Skeletal muscle tissue (tissue), 4 donors: ENCODE results near the gene PAPLN. TPM values are rescaled to one million over a fixed set of nuclear protein-coding genes. Genes with fewer than 3 reads are reported as not detected.

ENCODE experiments used
- H3K27ac ChIP-seq: one replicate; pipeline ENCODE4 v1.7.0; 2013; ENCODE audit warnings: mild to moderate bottlenecking, low read depth, low read length, inconsistent platforms
- H3K27me3 ChIP-seq, 3 donors: one replicate each; pipeline ENCODE4 v1.7.0; 2013; ENCODE audit warnings: low read length in 3 of 3; ENCODE audit not compliant: control insufficient read depth in 3 of 3, insufficient read depth in 3 of 3
- H3K36me3 ChIP-seq, 3 donors: one replicate each; pipeline ENCODE4 v1.7.0; 2013; ENCODE audit warnings: low read length in 3 of 3; ENCODE audit not compliant: control insufficient read depth in 3 of 3, insufficient read depth in 3 of 3
- H3K4me1 ChIP-seq, 3 donors: one replicate each; pipeline ENCODE4 v1.7.0; 2013; ENCODE audit warnings: low read length in 3 of 3, mild to moderate bottlenecking in 3 of 3; ENCODE audit not compliant: control insufficient read depth in 3 of 3, insufficient read depth in 3 of 3
- H3K4me3 ChIP-seq, 3 donors: one replicate each; pipeline ENCODE4 v1.7.0; 2013; ENCODE audit warnings: low read length in 3 of 3
- H3K9ac ChIP-seq, 3 donors: one replicate each; pipeline ENCODE4 v1.7.0; 2013; ENCODE audit warnings: low read length in 3 of 3, mild to moderate bottlenecking in 3 of 3, moderate library complexity in 2 of 3, low read depth in 1 of 3
- H3K9me3 ChIP-seq, 3 donors: one replicate each; pipeline ENCODE4 v1.7.0; 2013; ENCODE audit warnings: low read length in 3 of 3; ENCODE audit not compliant: control insufficient read depth in 3 of 3
- total RNA-seq: library from RNA; depleted of rRNA; stranded (reverse); fragments of >200 nt; gene quantifications from one replicate; pipeline ENCODE4 v1.2.3, GENCODE V29; 2014
- donor health status: Osteomylitis.

Gene PAPLN
- total RNA-seq, 1 donor from 2014 or later: 1.6 TPM

DNA sequence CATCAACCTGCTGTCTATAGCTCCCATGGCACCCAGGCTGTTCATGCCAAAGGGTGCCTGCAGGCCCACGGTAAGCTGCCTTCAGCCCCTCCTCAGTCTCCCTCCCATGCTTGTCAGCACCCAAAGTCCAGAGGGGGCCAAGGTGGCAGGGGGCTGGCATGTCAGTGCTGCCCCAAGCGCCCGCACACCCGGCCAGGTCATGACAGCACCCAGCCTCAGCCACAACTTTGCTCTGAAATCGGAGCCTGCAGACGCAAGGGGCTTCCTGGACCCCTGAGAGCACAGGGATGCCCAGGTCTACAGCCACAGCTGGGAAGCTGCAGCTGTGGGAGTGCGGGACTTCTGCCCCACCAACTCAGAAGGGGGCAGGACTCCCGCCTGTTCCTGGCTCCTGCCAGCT lies 28.5 kb upstream of the PAPLN start:
- H3K27ac ChIP-seq: no peak overlapping the region
- H3K9ac ChIP-seq: no peak overlapping the region
- peaks cover 25 to 51% (median 45%) of the 10 kb centered on the region in 3 donors for H3K36me3 ChIP-seq
- no peak overlapping the region for H3K4me3 ChIP-seq
- H3K9me3 ChIP-seq: no peaks in the 10 kb centered on the region
- H3K4me1 ChIP-seq: no peaks in the 10 kb centered on the region
- H3K27me3 ChIP-seq: no peaks in the 10 kb centered on the region

- Histone ChIP-seq H3K4me3 (no peak overlapping the region), H3K27ac (no peak overlapping the region), H3K27me3 (no peaks in the 10 kb centered on the region), H3K4me1 (no peaks in the 10 kb centered on the region), H3K9me3 (no peaks in the 10 kb centered on the region), H3K9ac (no peak overlapping the region), H3K36me3 (peaks cover 25 to 56% (median 43%) of the 10 kb centered on the region in 3 donors)
Measured at GRCh38 chr14:73209953-73210352, 27.4 kb upstream of the PAPLN start.

GRCh38 chr14:73211251-73212040 lies 25.9 kb upstream of the PAPLN start:
- Histone ChIP-seq H3K27ac (no peak overlapping the region), H3K9me3 (no peaks in the 10 kb centered on the region), H3K27me3 (no peaks in the 10 kb centered on the region), H3K9ac (no peak overlapping the region), H3K4me3 (no peak overlapping the region), H3K4me1 (no peaks in the 10 kb centered on the region), H3K36me3 (peaks cover 25 to 57% (median 48%) of the 10 kb centered on the region in 3 donors)

DNA sequence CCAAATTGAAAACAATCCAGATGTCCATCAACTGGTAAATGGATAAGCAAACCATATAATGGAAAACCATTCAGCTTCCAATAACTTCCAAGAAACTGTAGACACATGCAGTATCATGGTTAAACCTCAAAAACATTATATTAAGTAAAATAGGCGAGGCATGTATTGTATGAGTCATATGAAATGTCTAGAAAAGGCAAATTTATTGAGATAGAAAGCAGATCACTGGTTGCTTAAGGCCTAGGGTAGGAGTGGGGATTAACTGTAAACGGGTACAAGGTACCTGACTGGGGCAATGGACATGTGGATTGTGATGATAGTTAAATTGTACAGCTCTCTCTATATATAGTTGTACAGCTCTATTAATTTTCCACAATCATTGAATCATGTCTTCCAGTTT lies 21.3 kb upstream of the PAPLN start:
- Histone ChIP-seq H3K9me3 (no peaks in the 10 kb centered on the region), H3K9ac (no peak overlapping the region), H3K36me3 (peaks cover 20 to 59% (median 50%) of the 10 kb centered on the region in 3 donors), H3K27me3 (no peaks in the 10 kb centered on the region), H3K27ac (no peak overlapping the region), H3K4me3 (no peak overlapping the region), H3K4me1 (no peaks in the 10 kb centered on the region)

- no peak overlapping the region for H3K27ac ChIP-seq
- H3K27me3 ChIP-seq: no peaks in the 10 kb centered on the region
- no peak overlapping the region for H3K4me3 ChIP-seq
- peaks cover 18 to 58% (median 47%) of the 10 kb centered on the region in 3 donors for H3K36me3 ChIP-seq
- no peaks in the 10 kb centered on the region for H3K9me3 ChIP-seq
- H3K9ac ChIP-seq: no peak overlapping the region
- H3K4me1 ChIP-seq: no peaks in the 10 kb centered on the region
Measured at GRCh38 chr14:73217411-73217810, 19.9 kb upstream of the PAPLN start.

DNA sequence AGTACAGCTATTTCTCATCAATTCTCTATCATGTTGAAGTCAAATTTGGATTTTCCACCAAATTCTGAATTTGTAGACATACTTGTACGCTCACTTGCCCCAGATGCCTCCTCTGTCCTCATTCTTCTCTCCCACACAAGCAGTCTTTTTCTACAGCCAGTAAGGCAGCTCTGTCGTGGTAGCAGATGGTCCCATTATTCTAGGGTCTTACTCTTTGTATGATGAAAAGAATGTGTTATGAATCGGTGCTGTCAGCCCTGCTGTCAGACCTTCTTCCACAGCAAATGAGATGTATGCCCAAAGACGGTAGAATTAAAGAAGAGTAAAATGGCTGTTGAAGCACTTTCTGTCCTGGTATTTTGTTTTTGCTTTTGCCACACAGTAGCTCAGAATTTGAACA lies 17.2 kb upstream of the PAPLN start:
- H3K36me3 ChIP-seq: peaks cover 18 to 39% (median 38%) of the 10 kb centered on the region in 3 donors
- no peak overlapping the region for H3K27ac ChIP-seq
- no peak overlapping the region for H3K4me3 ChIP-seq
- H3K27me3 ChIP-seq: no peaks in the 10 kb centered on the region
- no peak overlapping the region for H3K9ac ChIP-seq
- no peaks in the 10 kb centered on the region for H3K4me1 ChIP-seq
- no peaks in the 10 kb centered on the region for H3K9me3 ChIP-seq

DNA sequence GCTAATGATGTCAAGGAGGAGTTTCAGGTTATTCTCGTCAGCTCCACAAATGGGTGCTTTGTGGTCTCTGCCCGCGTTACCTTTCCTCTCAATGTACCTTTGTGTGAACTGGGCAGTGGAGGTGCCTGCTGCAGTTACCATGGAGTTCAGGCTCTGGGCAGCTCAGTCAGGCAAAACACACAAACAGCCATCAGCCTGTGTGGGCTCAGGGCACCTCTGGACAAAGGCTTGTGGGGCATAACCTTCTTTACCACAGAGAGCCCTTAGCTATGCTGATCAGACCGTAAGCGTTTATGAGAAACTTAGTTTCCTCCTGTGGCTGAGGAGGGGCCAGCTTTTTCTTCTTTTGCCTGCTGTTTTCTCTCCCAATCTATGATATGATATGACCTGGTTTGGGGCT lies 16.7 kb upstream of the PAPLN start:
- Histone ChIP-seq H3K4me1 (no peaks in the 10 kb centered on the region), H3K27me3 (no peaks in the 10 kb centered on the region), H3K9me3 (no peaks in the 10 kb centered on the region), H3K9ac (no peak overlapping the region), H3K4me3 (no peak overlapping the region), H3K27ac (no peak overlapping the region), H3K36me3 (peaks cover 18 to 38% (median 35%) of the 10 kb centered on the region in 3 donors)

DNA sequence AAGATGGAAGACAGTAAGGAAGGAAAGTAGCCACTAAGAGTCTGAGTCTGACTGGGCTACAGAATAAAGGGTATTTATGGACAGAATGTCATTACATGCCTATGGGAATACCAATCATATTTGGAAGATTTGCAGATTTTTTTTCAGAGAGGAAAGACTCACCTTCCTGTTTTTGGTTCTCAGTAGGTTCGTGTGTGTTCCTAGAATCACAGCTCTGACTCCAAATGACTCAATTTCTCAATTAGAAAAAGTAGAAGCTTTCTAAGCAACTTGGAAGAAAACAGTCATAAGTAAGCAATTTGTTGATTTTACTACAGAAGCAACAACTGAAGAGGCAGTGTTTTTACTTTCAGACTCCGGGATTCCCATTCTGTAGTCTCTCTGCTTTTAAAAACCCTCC lies 15.4 kb upstream of the PAPLN start:
- no peaks in the 10 kb centered on the region for H3K9me3 ChIP-seq
- H3K36me3 ChIP-seq: peaks cover 18 to 30% (median 29%) of the 10 kb centered on the region in 3 donors
- H3K27ac ChIP-seq: no peak overlapping the region
- H3K4me1 ChIP-seq: peaks cover 0 to 1% (median 0%) of the 10 kb centered on the region in 3 donors
- no peak overlapping the region for H3K9ac ChIP-seq
- no peaks in the 10 kb centered on the region for H3K27me3 ChIP-seq
- no peak overlapping the region for H3K4me3 ChIP-seq

DNA sequence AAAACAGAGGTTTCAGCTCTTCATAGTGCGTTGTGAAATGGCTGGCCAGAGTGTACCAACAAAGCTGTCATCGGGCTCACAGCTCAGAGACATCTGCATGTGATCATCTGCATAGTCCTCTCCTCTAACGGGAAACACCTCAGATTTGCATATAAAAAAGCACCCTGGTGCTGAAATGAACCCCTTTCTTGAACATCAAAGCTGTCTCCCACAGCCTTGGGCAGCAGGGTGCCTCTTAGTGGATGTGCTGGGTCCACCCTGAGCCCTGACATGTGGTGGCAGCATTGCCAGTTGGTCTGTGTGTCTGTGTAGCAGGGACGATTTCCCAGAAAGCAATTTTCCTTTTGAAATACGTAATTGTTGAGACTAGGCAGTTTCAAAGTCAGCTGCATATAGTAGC lies 14.3 kb upstream of the PAPLN start:
- no peak overlapping the region for H3K4me3 ChIP-seq
- no peak overlapping the region for H3K27ac ChIP-seq
- H3K27me3 ChIP-seq: no peaks in the 10 kb centered on the region
- no peak overlapping the region for H3K9ac ChIP-seq
- H3K9me3 ChIP-seq: no peaks in the 10 kb centered on the region
- H3K4me1 ChIP-seq: peaks cover 6 to 7% (median 7%) of the 10 kb centered on the region in 3 donors
- H3K36me3 ChIP-seq: peaks cover 14 to 26% (median 24%) of the 10 kb centered on the region in 3 donors

- Histone ChIP-seq H3K4me3 (no peak overlapping the region), H3K36me3 (peaks cover 8 to 9% (median 9%) of the 10 kb centered on the region in 3 donors), H3K27me3 (no peaks in the 10 kb centered on the region), H3K9me3 (no peaks in the 10 kb centered on the region), H3K9ac (no peak overlapping the region), H3K27ac (no peak overlapping the region), H3K4me1 (peaks cover 12 to 17% (median 16%) of the 10 kb centered on the region in 3 donors)
Measured at GRCh38 chr14:73225496-73225895, 11.8 kb upstream of the PAPLN start.
